ENCODE measurements around the gene APOBEC3H.

The APOBEC3H gene

GRCh38 chr22:39120983-39121382, 23.9 kb downstream of the APOBEC3H start:
- Histone ChIP-seq H3K9me2 (ENCODE audit: low read depth, low read length) (no peaks in the 10 kb centered on the region), H3K4me2 (ENCODE audit: low read length) (no peak overlapping the region), H3K36me3 (ENCODE audit: insufficient read depth, low read length) (no peaks in the 10 kb centered on the region), H2AFZ (ENCODE audit: low read length) (no peak overlapping the region), H3K4me1 (ENCODE audit: insufficient read depth, low read length, severe bottlenecking) (no peaks in the 10 kb centered on the region), H3F3A (ENCODE audit: insufficient read depth, low read length) (no peaks in the 10 kb centered on the region), H3K9ac (ENCODE audit: low read length) (no peak overlapping the region), H3K79me2 (ENCODE audit: insufficient read depth, low read length) (no peaks in the 10 kb centered on the region), H4K20me1 (ENCODE audit: insufficient read depth, low read length) (no peaks in the 10 kb centered on the region), H3K27me3 (ENCODE audit: insufficient read depth, low read length) (peaks cover 10% of the 10 kb centered on the region), H3K9me3 (ENCODE audit: low read length) (no peaks in the 10 kb centered on the region), H3K27ac (ENCODE audit: low read depth, low read length, poor library complexity, severe bottlenecking) (no peak overlapping the region), H3K4me3 (ENCODE audit: low read depth, low read length, poor library complexity, severe bottlenecking) (no peak overlapping the region)
- TF ChIP-seq CTCF (IDR thresholded peaks at IDR 0.05; ENCODE audit: low read length) (no peak), EZH2 (IDR thresholded peaks at IDR 0.05; ENCODE audit: borderline replicate concordance, low read length) (no peak)

DNA sequence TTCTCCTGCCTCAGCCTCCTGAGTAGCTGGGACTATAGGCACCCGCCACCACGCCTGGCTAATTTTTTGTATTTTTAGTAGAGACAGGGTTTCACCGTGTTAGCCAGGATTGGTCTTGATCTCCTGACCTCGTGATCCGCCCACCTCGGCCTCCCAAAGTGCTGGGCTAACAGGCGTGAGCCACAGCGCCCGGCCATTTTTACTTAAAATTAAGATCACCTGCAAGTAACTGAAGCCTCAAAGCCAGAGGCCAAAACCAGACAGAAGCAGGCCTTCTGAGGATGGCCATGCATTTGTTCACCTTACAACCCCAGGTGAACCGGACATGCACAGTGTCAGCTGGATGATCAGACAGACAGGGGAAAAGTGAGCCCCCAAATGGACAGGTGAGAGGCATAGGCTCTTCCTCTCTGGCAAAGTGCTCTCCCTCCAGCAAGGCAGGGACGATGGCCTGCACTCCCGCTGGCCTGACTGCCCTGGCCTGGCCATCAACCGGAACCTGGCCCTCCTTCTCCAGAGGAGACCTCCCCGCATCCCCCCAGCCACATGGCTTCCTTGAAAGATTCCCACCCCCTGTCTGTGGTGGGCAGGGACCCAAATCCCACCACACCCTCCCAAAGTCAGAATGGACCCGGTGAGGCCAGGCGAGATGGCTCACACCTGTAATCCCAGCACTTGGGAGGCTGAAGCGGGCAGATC, 25.9 kb downstream of the APOBEC3H start:
- no peaks in the 10 kb centered on the region for H3K9me2 ChIP-seq (ENCODE audit: low read depth, low read length)
- H2AFZ ChIP-seq (ENCODE audit: low read length): no peak overlapping the region
- peaks cover 3% of the 10 kb centered on the region for H3K27me3 ChIP-seq (ENCODE audit: insufficient read depth, low read length)
- no peaks in the 10 kb centered on the region for H4K20me1 ChIP-seq (ENCODE audit: insufficient read depth, low read length)
- no peaks in the 10 kb centered on the region for H3K36me3 ChIP-seq (ENCODE audit: insufficient read depth, low read length)
- H3K4me3 ChIP-seq (ENCODE audit: low read depth, low read length, poor library complexity, severe bottlenecking): no peak overlapping the region
- no peaks in the 10 kb centered on the region for H3F3A ChIP-seq (ENCODE audit: insufficient read depth, low read length)
- no peak overlapping the region for H3K4me2 ChIP-seq (ENCODE audit: low read length)
- H3K4me1 ChIP-seq (ENCODE audit: insufficient read depth, low read length, severe bottlenecking): no peaks in the 10 kb centered on the region
- no peaks in the 10 kb centered on the region for H3K9me3 ChIP-seq (ENCODE audit: low read length)
- H3K9ac ChIP-seq (ENCODE audit: low read length): no peak overlapping the region
- TF ChIP-seq EZH2 (IDR thresholded peaks at IDR 0.05; ENCODE audit: borderline replicate concordance, low read length) (no peak), CTCF (IDR thresholded peaks at IDR 0.05; ENCODE audit: low read length) (no peak)
- H3K27ac ChIP-seq (ENCODE audit: low read depth, low read length, poor library complexity, severe bottlenecking): no peak overlapping the region
- no peaks in the 10 kb centered on the region for H3K79me2 ChIP-seq (ENCODE audit: insufficient read depth, low read length)

- H3K4me3 ChIP-seq (ENCODE audit: low read depth, low read length, poor library complexity, severe bottlenecking): no peak overlapping the region
Observed at GRCh38 chr22:39123751-39124581, 26.9 kb downstream of the APOBEC3H start.

More at GRCh38 chr22:39123751-39124581, 26.9 kb downstream of the APOBEC3H start:
- no peaks in the 10 kb centered on the region; the same call in 1 of the 2 replicates for H3K36me3 ChIP-seq (ENCODE audit: insufficient read depth, low read length)
- no peaks in the 10 kb centered on the region for H3K9me2 ChIP-seq (ENCODE audit: low read depth, low read length)
- no peaks in the 10 kb centered on the region for H4K20me1 ChIP-seq (ENCODE audit: insufficient read depth, low read length)
- H3K4me1 ChIP-seq (ENCODE audit: insufficient read depth, low read length, severe bottlenecking): no peaks in the 10 kb centered on the region
- H3F3A ChIP-seq (ENCODE audit: insufficient read depth, low read length): no peaks in the 10 kb centered on the region
- H3K27ac ChIP-seq (ENCODE audit: low read depth, low read length, poor library complexity, severe bottlenecking): no peak overlapping the region
- TF ChIP-seq CTCF (IDR thresholded peaks at IDR 0.05; ENCODE audit: low read length) (no peak), EZH2 (IDR thresholded peaks at IDR 0.05; ENCODE audit: borderline replicate concordance, low read length) (no peak)
- H3K27me3 ChIP-seq (ENCODE audit: insufficient read depth, low read length): peaks cover 7% of the 10 kb centered on the region
- no peaks in the 10 kb centered on the region for H3K9me3 ChIP-seq (ENCODE audit: low read length)
- no peaks in the 10 kb centered on the region for H3K79me2 ChIP-seq (ENCODE audit: insufficient read depth, low read length)
- no peak overlapping the region for H2AFZ ChIP-seq (ENCODE audit: low read length)
- H3K4me2 ChIP-seq (ENCODE audit: low read length): no peak overlapping the region
- H3K9ac ChIP-seq (ENCODE audit: low read length): no peak overlapping the region
